HepG2 (cell line): Measurements from ENCODE around the gene JPT1. TPM values are rescaled to one million over a fixed set of nuclear protein-coding genes. Genes with fewer than 3 reads are reported as not detected.
A peak's percentile ranks its signal among the peaks of the same experiment; 100 is the strongest.

Source experiments
- ATF7-NPFF ChIP-seq: sonication (generic); formaldehyde crosslinking; IDR thresholded peaks from 2 replicates; pipeline ENCODE4 v1.8.1; 2023; ENCODE audit warnings: mild to moderate bottlenecking, low read depth, missing genetic modification reagents, moderate library complexity
- CHCHD3 ChIP-seq: sonication (generic); formaldehyde crosslinking; IDR thresholded peaks from 2 replicates; pipeline ENCODE4 v1.8.0; 2022; ENCODE audit warnings: mild to moderate bottlenecking, missing genetic modification reagents, moderate library complexity
- HNRNPUL1 ChIP-seq: fragments of 200-400 bp; formaldehyde crosslinking; IDR thresholded peaks from 2 replicates; pipeline ENCODE4 v1.6.1; 2017; ENCODE audit warnings: low read depth, mild to moderate bottlenecking, low read length, moderate library complexity
- KDM2A ChIP-seq: sonication (generic); formaldehyde crosslinking; IDR thresholded peaks from 2 replicates; pipeline ENCODE4 v1.4.0; 2020; ENCODE audit warnings: low read depth, missing genetic modification reagents, borderline replicate concordance
- KLF15 ChIP-seq: sonication (generic); formaldehyde crosslinking; IDR thresholded peaks from 2 replicates; pipeline ENCODE4 v1.8.1; 2023; ENCODE audit warnings: borderline replicate concordance, mild to moderate bottlenecking, inconsistent platforms, missing genetic modification reagents, mixed read lengths
- MTF2 ChIP-seq: sonication (generic); formaldehyde crosslinking; IDR thresholded peaks from 2 replicates; pipeline ENCODE4 v1.5.0; 2020; ENCODE audit warnings: missing genetic modification reagents, borderline replicate concordance
- NFRKB ChIP-seq: fragments of 450-650 bp; IDR thresholded peaks from 2 replicates; pipeline ENCODE4 v1.6.1; 2017
- PHF20 ChIP-seq: sonication (generic); formaldehyde crosslinking; IDR thresholded peaks from 2 replicates; pipeline ENCODE4 v1.5.0; 2020; ENCODE audit warnings: mild to moderate bottlenecking, missing genetic modification reagents
- PPARG ChIP-seq: conservative IDR thresholded peaks from 2 replicates; pipeline ENCODE4 v1.6.1; 2016; ENCODE audit warnings: missing biosample characterization, missing genetic modification reagents
- RAD51 ChIP-seq: fragments of 450-650 bp; IDR thresholded peaks from 2 replicates; pipeline ENCODE4 v1.6.1; 2016; ENCODE audit warnings: borderline replicate concordance
- REL ChIP-seq: sonication (generic); formaldehyde crosslinking; conservative IDR thresholded peaks from 2 replicates; pipeline ENCODE4 v1.8.0; 2022; ENCODE audit warnings: mild to moderate bottlenecking, missing genetic modification reagents, moderate library complexity
- RFX1 ChIP-seq: fragments of 450-650 bp; IDR thresholded peaks from 2 replicates; pipeline ENCODE4 v1.6.1; 2017
- SOX5 ChIP-seq: IDR thresholded peaks from 2 replicates; pipeline ENCODE4 v1.6.1; 2016; ENCODE audit warnings: borderline replicate concordance
- U2AF2 ChIP-seq: fragments of 200-400 bp; formaldehyde crosslinking; IDR thresholded peaks from 2 replicates; pipeline ENCODE4 v1.6.1; 2017; ENCODE audit warnings: low read depth, mild to moderate bottlenecking, low read length
- ZFAT ChIP-seq: sonication (generic); formaldehyde crosslinking; conservative IDR thresholded peaks from 2 replicates; pipeline ENCODE4 v1.8.1; 2023; ENCODE audit warnings: missing genetic modification reagents, inconsistent platforms
- ZNF17 ChIP-seq: sonication (generic); formaldehyde crosslinking; IDR thresholded peaks from 2 replicates; pipeline ENCODE4 v1.5.0; 2020; ENCODE audit warnings: mild to moderate bottlenecking, missing genetic modification reagents
- polyA plus RNA-seq, 8 experiments: library from polyadenylated mRNA; depleted of rRNA in 3 of 8; stranded (reverse) in 7 of 8; unstranded in 1 of 8; fragments of >200 nt; fragmentation: Illumina TruSeq in 4 of 8; extraction: Trizol in 4 of 8; gene quantifications; 2 replicates each; pipeline versions ENCODE4 v1.2.1 to v1.2.3, GENCODE V29; 2011 to 2016; ENCODE audit warnings: low read depth in 4 of 8, missing spikeins in 1 of 8, mixed read lengths in 1 of 8; ENCODE audit not compliant: insufficient read depth in 1 of 8
- total RNA-seq, 5 experiments: library from RNA; depleted of rRNA; stranded (reverse); fragments of >200 nt; fragmentation: Illumina TruSeq; extraction: Trizol; gene quantifications; 2 replicates each; pipeline ENCODE4 v1.2.3, GENCODE V29; 2016; ENCODE audit warnings: low read depth in 1 of 5
- TF ChIP-seq, protein P1 (sequence below): sonication (generic); formaldehyde crosslinking; IDR thresholded peaks from 2 replicates; pipeline ENCODE4 v1.5.1; 2020; ENCODE audit warnings: mild to moderate bottlenecking, moderate library complexity, missing genetic modification reagents
- TF ChIP-seq, protein P2 (sequence below): sonication (generic); formaldehyde crosslinking; IDR thresholded peaks from 2 replicates; pipeline ENCODE4 v1.5.0; 2020; ENCODE audit warnings: mild to moderate bottlenecking, missing genetic modification reagents
- TF ChIP-seq, protein P3 (sequence below): sonication (generic); formaldehyde crosslinking; IDR thresholded peaks from 2 replicates; pipeline ENCODE4 v1.4.0; 2020; ENCODE audit warnings: missing genetic modification reagents, borderline replicate concordance
- TF ChIP-seq, protein P4 (sequence below): sonication (generic); formaldehyde crosslinking; IDR thresholded peaks from 2 replicates; pipeline ENCODE4 v1.5.0; 2020; ENCODE audit warnings: mild to moderate bottlenecking, missing genetic modification reagents, borderline replicate concordance
- TF ChIP-seq, protein P5 (sequence below): IDR thresholded peaks from 2 replicates; pipeline ENCODE4 v1.6.1; 2016; ENCODE audit warnings: mild to moderate bottlenecking

The JPT1 gene
- total and polyA plus RNA-seq, 2 of the 13 experiments (the other 11 are each of a cell fraction or from before 2014, with no cell fraction given), result 43.3 to 256 TPM

GRCh38 chr17:75182319-75182568 lies 27.9 kb upstream of the JPT1 start (continued):
- TF ChIP-seq, protein P1, sequence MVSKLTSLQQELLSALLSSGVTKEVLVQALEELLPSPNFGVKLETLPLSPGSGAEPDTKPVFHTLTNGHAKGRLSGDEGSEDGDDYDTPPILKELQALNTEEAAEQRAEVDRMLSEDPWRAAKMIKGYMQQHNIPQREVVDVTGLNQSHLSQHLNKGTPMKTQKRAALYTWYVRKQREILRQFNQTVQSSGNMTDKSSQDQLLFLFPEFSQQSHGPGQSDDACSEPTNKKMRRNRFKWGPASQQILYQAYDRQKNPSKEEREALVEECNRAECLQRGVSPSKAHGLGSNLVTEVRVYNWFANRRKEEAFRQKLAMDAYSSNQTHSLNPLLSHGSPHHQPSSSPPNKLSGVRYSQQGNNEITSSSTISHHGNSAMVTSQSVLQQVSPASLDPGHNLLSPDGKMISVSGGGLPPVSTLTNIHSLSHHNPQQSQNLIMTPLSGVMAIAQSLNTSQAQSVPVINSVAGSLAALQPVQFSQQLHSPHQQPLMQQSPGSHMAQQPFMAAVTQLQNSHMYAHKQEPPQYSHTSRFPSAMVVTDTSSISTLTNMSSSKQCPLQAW (CRISPR knock-in tag), result 0 out of 2 replicates have a peak, but pooled peaks have one; percentile 7
- TF ChIP-seq, protein P2, sequence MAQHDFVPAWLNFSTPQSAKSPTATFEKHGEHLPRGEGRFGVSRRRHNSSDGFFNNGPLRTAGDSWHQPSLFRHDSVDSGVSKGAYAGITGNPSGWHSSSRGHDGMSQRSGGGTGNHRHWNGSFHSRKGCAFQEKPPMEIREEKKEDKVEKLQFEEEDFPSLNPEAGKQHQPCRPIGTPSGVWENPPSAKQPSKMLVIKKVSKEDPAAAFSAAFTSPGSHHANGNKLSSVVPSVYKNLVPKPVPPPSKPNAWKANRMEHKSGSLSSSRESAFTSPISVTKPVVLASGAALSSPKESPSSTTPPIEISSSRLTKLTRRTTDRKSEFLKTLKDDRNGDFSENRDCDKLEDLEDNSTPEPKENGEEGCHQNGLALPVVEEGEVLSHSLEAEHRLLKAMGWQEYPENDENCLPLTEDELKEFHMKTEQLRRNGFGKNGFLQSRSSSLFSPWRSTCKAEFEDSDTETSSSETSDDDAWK (CRISPR knock-in tag), result no peak
- TF ChIP-seq PHF20 (peak; percentile 64; the same call in 1 of the 2 replicates), RFX1 (no peak), CHCHD3 (CRISPR knock-in tag) (no peak), PPARG (CRISPR knock-in tag) (no peak), REL (CRISPR knock-in tag) (peak; percentile 38), SOX5 (CRISPR knock-in tag) (no peak), ATF7-NPFF (CRISPR knock-in tag) (no peak), KLF15 (CRISPR knock-in tag) (0 out of 2 replicates have a peak, but pooled peaks have one; percentile 2), ZNF17 (CRISPR knock-in tag) (no peak), ZFAT (CRISPR knock-in tag) (no peak), RAD51 (no peak), HNRNPUL1 (no peak), U2AF2 (no peak), MTF2 (CRISPR knock-in tag) (peak; percentile 58; the same call in 1 of the 2 replicates), NFRKB (no peak), KDM2A (peak; percentile 55; the same call in 1 of the 2 replicates)
- TF ChIP-seq, protein P3, sequence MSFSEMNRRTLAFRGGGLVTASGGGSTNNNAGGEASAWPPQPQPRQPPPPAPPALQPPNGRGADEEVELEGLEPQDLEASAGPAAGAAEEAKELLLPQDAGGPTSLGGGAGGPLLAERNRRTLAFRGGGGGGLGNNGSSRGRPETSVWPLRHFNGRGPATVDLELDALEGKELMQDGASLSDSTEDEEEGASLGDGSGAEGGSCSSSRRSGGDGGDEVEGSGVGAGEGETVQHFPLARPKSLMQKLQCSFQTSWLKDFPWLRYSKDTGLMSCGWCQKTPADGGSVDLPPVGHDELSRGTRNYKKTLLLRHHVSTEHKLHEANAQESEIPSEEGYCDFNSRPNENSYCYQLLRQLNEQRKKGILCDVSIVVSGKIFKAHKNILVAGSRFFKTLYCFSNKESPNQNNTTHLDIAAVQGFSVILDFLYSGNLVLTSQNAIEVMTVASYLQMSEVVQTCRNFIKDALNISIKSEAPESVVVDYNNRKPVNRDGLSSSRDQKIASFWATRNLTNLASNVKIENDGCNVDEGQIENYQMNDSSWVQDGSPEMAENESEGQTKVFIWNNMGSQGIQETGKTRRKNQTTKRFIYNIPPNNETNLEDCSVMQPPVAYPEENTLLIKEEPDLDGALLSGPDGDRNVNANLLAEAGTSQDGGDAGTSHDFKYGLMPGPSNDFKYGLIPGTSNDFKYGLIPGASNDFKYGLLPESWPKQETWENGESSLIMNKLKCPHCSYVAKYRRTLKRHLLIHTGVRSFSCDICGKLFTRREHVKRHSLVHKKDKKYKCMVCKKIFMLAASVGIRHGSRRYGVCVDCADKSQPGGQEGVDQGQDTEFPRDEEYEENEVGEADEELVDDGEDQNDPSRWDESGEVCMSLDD (CRISPR knock-in tag), result no peak
- TF ChIP-seq, protein P4, sequence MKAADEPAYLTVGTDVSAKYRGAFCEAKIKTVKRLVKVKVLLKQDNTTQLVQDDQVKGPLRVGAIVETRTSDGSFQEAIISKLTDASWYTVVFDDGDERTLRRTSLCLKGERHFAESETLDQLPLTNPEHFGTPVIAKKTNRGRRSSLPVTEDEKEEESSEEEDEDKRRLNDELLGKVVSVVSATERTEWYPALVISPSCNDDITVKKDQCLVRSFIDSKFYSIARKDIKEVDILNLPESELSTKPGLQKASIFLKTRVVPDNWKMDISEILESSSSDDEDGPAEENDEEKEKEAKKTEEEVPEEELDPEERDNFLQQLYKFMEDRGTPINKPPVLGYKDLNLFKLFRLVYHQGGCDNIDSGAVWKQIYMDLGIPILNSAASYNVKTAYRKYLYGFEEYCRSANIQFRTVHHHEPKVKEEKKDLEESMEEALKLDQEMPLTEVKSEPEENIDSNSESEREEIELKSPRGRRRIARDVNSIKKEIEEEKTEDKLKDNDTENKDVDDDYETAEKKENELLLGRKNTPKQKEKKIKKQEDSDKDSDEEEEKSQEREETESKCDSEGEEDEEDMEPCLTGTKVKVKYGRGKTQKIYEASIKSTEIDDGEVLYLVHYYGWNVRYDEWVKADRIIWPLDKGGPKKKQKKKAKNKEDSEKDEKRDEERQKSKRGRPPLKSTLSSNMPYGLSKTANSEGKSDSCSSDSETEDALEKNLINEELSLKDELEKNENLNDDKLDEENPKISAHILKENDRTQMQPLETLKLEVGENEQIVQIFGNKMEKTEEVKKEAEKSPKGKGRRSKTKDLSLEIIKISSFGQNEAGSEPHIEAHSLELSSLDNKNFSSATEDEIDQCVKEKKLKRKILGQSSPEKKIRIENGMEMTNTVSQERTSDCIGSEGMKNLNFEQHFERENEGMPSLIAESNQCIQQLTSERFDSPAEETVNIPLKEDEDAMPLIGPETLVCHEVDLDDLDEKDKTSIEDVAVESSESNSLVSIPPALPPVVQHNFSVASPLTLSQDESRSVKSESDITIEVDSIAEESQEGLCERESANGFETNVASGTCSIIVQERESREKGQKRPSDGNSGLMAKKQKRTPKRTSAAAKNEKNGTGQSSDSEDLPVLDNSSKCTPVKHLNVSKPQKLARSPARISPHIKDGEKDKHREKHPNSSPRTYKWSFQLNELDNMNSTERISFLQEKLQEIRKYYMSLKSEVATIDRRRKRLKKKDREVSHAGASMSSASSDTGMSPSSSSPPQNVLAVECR (CRISPR knock-in tag), result peak; percentile 70; the same call in 1 of the 2 replicates
- TF ChIP-seq, protein P5, sequence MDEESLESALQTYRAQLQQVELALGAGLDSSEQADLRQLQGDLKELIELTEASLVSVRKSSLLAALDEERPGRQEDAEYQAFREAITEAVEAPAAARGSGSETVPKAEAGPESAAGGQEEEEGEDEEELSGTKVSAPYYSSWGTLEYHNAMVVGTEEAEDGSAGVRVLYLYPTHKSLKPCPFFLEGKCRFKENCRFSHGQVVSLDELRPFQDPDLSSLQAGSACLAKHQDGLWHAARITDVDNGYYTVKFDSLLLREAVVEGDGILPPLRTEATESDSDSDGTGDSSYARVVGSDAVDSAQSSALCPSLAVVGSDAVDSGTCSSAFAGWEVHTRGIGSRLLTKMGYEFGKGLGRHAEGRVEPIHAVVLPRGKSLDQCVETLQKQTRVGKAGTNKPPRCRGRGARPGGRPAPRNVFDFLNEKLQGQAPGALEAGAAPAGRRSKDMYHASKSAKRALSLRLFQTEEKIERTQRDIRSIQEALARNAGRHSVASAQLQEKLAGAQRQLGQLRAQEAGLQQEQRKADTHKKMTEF (CRISPR knock-in tag), result peak; percentile 59
